Memory B cell (primary cell): Measurements from ENCODE around the gene UCP2.

Experiments used
- ATAC-seq: fragments of 150-1000 bp; cut with Tn5 transposase; 2 replicates; pipeline ENCODE4 v1.10.0; 2021; ENCODE audit warnings: low read depth, mild to moderate bottlenecking, moderate library complexity
- DNase-seq, 2 donors: peaks; one replicate each; pipeline ENCODE4 v3.0.0; 2022; ENCODE audit warnings: low spot score in 2 of 2
- H3K27ac Mint-ChIP-seq: one replicate; pipeline ENCODE4 v1.8.0; 2022; ENCODE audit warnings: mild to moderate bottlenecking, moderate library complexity, mixed read lengths
- H3K27me3 Mint-ChIP-seq: one replicate; pipeline ENCODE4 v1.8.0; 2022; ENCODE audit warnings: mixed read lengths
- H3K36me3 Mint-ChIP-seq: one replicate; pipeline ENCODE4 v1.8.0; 2022; ENCODE audit warnings: mild to moderate bottlenecking, mixed read lengths
- H3K4me1 Mint-ChIP-seq: one replicate; pipeline ENCODE4 v1.8.0; 2022; ENCODE audit warnings: mixed read lengths
- H3K4me3 Mint-ChIP-seq: one replicate; pipeline ENCODE4 v1.8.0; 2022; ENCODE audit warnings: mild to moderate bottlenecking, moderate library complexity, mixed read lengths
- H3K9me3 Mint-ChIP-seq: one replicate; pipeline ENCODE4 v1.8.0; 2022; ENCODE audit warnings: mixed read lengths

The UCP2 gene, protein sequence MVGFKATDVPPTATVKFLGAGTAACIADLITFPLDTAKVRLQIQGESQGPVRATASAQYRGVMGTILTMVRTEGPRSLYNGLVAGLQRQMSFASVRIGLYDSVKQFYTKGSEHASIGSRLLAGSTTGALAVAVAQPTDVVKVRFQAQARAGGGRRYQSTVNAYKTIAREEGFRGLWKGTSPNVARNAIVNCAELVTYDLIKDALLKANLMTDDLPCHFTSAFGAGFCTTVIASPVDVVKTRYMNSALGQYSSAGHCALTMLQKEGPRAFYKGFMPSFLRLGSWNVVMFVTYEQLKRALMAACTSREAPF

DNA sequence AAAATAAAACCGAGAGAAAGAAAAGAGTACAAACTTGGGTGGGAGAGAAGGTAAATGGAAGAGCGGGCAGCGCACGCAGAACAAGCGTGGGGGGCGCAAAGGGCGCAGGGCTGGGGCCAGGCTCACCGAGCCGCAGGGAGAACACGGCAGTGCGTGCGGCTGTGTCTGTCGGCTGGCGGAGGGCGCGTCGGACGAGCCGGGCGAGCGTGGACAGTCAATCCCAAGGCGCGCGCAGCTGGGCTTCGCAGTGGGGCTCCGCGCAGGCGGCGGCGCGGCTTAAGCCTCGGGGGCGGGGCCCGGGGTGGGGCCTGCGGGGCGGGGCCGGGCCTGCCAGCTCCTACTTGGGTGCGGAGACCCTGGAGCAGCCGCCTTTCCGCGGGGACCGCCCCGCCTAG is at the start of gene UCP2:
Gene UCP2, minus strand, starts transcription at position 249 of the 395 bp plus-strand sequence. CDS start 4,465 bp downstream, outside the sequence.
- Mint-ChIP-seq H3K27ac (peak within 1 kb of the TSS; percentile 98), H3K4me3 (peak within 1 kb of the TSS; percentile 99), H3K9me3 (no peaks in the 10 kb centered on the region), H3K27me3 (no peaks in the 10 kb centered on the region), H3K4me1 (peaks cover 34% of the 10 kb centered on the region), H3K36me3 (peaks cover 39% of the 10 kb centered on the region)
- peak in 1 of 2 donors; percentile 77 for DNase-seq
- peak; percentile 46 for ATAC-seq

DNA sequence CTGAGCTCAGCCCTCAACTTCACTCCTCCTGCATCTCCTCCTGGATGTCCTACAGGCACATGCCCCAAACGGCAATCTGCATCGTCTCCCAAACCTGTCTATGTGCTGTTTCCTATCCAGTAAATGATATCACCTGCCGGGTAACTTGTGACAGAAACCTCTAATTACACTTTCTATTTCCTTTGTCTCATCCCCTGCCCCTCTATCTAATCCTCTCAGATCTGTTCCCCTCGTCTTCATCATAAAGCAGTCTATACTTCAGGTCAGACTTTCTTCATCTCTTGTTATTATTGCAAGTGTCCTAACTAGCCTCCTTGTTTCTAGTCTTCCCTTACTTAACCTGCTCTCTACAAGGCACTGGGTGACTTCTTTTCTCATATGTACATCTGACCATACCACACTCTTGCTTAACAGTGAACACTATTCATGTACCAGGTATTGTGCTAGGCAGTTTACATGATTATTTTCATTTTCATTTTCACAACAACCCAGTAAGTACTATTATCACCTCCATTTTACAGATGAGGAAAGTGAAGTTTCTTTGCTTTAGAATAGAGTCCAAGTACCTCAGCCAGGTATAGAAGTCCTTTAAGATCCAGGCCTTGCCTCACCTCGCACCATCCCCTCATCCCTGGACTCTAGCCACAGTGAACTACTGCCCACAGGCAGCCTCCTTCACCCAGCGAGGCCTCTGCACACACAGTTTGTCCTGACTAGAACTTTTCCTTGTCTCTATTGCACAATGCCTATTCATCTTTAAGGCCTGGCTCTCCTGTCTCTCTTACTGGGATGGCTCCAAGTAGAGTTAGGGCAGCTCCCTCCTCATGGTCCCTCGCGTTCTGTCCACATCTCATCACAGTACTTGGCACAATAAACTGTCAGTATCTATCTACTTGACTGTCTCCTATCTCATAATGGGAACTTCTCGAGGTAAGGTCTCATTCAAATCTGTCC is 48.4 kb upstream of the UCP2 start:
- peak overlapping the region; percentile 14 for H3K27ac Mint-ChIP-seq
- ATAC-seq, result no peak
- no peak overlapping the region for H3K4me3 Mint-ChIP-seq
- no peaks in the 10 kb centered on the region for H3K9me3 Mint-ChIP-seq
- no peak for DNase-seq
- peaks cover 29% of the 10 kb centered on the region for H3K36me3 Mint-ChIP-seq
- H3K27me3 Mint-ChIP-seq, result no peaks in the 10 kb centered on the region
- peaks cover 14% of the 10 kb centered on the region for H3K4me1 Mint-ChIP-seq

DNA sequence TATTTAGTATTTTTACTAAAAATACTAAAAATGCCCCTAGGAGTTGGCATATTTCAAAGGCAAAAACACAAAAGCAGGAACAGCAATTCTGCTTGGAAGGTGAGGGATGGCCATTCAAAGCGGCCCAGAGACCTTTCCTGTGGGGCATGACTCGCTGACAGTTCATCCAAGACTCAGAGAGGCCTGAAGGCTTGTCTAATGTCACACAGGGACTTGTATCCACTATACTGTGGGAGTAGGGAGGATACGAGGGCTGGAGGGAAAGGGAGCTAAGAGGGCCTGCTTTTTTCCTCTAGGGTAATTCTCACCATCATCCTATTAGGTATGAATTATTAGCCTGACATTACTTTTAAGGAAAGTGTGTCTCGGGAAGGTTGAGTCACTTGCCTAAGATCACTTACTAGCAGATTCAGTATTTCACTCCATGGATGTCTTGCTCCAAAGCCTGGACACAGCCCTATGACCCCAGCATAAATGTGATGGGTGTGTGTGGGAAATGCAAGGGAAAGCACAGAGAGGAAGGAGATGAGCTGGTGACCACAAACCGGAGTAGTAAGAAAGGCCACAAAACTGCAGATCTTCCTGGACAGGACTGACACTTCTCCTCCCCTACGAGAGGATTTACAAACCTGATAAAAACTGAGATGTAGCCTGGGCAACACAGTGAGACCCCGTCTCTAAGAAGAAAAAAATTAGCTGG is 43.0 kb upstream of the UCP2 start:
- Mint-ChIP-seq H3K4me1 (peaks cover 11% of the 10 kb centered on the region), H3K27ac (no peak overlapping the region), H3K36me3 (peaks cover 17% of the 10 kb centered on the region), H3K27me3 (no peaks in the 10 kb centered on the region), H3K4me3 (no peak overlapping the region), H3K9me3 (no peaks in the 10 kb centered on the region)
- DNase-seq (no peak), ATAC-seq (no peak)

DNA sequence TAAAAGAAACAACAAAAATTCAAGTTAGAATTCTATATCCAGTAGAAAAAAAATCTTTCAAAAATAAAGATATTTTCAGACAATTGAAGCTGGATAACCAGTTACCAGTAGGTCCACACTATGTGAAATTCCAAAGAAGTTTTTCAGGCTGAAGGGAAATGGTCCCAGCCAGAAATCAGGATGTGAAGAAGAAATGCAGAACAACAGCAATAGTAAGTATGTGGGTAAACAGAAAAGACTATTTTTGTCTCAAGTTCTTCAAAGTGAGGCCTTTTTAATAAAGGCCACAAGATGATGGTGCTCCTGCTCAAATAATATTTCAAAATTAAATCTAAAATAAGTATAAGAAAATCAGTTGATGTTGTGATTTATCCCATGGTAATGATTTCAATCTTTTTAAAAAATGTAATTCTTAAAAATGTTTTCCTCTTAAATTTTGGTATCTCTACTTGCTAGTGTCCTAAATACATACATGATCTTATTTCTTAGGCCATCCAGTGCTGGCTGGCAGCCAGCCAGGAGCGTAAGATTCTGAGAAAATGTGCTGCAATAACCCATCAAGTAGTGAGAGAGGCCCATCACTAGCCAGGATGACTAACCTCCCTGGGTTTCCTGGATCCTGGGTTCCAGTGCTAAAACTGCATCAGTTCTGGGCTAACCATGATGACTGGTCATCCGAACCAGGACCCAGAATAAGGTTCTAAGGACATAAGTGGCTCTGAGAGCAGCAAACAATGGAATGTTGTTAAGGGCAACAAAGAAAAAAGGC is 41.8 kb upstream of the UCP2 start:
- H3K9me3 Mint-ChIP-seq, result no peaks in the 10 kb centered on the region
- H3K36me3 Mint-ChIP-seq, result peaks cover 15% of the 10 kb centered on the region
- H3K27ac Mint-ChIP-seq, result peak overlapping the region; percentile 3
- no peak for DNase-seq
- H3K27me3 Mint-ChIP-seq, result no peaks in the 10 kb centered on the region
- H3K4me3 Mint-ChIP-seq, result no peak overlapping the region
- no peak for ATAC-seq
- peaks cover 11% of the 10 kb centered on the region for H3K4me1 Mint-ChIP-seq

DNA sequence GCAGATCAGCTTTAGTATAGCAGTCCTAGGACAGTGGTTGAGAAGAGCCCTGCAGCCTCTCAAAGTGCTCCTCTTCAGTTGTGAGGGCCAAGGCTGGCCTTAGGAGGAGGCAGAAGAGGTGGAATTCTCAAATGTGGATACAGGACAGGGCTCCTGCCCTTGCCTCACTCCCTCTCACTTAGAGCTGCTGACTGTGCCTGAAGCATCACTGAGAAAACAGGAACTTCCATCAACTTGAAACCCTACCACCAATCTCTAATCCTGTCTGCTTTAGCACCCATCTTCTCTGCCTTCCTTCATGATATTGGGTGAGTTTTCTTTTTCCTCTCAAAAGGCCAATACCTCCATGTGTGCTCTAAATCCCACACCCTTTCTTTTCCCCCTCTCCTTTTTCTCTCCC is 40.6 kb upstream of the UCP2 start:
- peak overlapping the region; percentile 3 for H3K27ac Mint-ChIP-seq
- H3K27me3 Mint-ChIP-seq, result no peaks in the 10 kb centered on the region
- peaks cover 8% of the 10 kb centered on the region for H3K36me3 Mint-ChIP-seq
- H3K9me3 Mint-ChIP-seq, result no peaks in the 10 kb centered on the region
- peaks cover 13% of the 10 kb centered on the region for H3K4me1 Mint-ChIP-seq
- ATAC-seq (no peak), DNase-seq (no peak)
- H3K4me3 Mint-ChIP-seq, result no peak overlapping the region

DNA sequence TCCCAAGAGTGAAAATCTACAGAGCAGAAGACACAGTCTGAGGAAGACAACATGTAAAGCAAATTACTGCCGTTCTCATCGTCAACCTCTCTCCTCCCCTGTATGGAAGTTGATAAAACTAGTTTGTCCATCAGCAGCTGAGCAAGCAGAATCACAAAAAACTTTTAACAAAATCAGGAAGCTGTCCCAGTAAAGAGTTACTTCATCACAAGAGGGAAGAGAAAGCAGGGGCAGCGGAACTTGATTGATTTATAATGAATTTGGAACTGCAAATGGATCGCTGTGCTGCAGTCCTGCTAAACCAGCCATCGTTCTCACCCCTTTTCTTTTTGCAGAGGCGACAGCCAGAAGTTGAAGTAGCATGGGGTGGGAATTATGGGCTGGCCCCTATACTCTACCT is 39.9 kb upstream of the UCP2 start:
- no peaks in the 10 kb centered on the region for H3K9me3 Mint-ChIP-seq
- H3K27me3 Mint-ChIP-seq, result no peaks in the 10 kb centered on the region
- ATAC-seq (no peak), DNase-seq (no peak)
- no peak overlapping the region for H3K27ac Mint-ChIP-seq
- peaks cover 13% of the 10 kb centered on the region for H3K4me1 Mint-ChIP-seq
- peaks cover 8% of the 10 kb centered on the region for H3K36me3 Mint-ChIP-seq
- no peak overlapping the region for H3K4me3 Mint-ChIP-seq

DNA sequence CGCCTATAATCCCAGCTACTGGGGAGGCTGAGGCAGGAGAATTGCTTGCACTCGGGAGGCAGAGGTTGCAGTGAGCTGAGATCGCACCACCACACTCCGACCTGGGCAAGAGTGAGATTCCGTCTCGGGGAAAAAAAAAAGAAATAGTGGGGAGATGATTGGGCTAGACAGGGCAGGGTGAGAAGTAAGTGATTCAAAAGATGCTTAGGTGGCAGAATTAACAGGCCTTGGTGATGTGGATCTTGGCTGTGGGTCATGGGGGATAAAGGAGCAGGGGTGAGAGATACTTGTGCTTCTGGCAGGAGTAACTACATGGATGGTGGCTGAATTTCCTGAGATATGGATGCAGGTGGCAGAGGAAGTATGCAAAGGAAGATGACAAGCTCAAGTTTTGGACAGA is 39.4 kb upstream of the UCP2 start:
- Mint-ChIP-seq H3K9me3 (no peaks in the 10 kb centered on the region), H3K4me3 (no peak overlapping the region), H3K27ac (no peak overlapping the region), H3K4me1 (peaks cover 13% of the 10 kb centered on the region), H3K27me3 (no peaks in the 10 kb centered on the region), H3K36me3 (peaks cover 11% of the 10 kb centered on the region)
- ATAC-seq (no peak), DNase-seq (no peak)

DNA sequence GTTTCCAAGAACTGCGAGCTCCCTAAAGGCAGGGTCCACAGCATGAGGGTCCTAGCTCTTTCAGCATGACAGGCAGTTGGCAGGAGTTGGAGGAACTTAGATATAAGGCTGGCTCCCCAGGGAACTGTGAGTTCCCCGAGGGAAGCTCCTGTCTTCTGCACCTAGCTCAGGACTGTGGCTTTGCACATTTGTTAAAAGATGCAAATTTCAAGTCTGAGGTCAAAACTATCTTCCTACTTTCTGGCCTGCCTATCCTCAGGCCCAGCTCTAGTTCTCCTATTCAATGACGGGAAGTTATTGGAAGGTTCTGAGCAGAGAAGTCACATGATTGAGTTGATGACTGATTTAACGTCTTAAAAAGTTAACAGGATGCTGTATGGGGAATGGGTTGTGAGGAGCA is 37.9 kb upstream of the UCP2 start:
- Mint-ChIP-seq H3K9me3 (no peaks in the 10 kb centered on the region), H3K4me3 (no peak overlapping the region), H3K36me3 (peaks cover 17% of the 10 kb centered on the region), H3K27ac (no peak overlapping the region), H3K27me3 (no peaks in the 10 kb centered on the region), H3K4me1 (peaks cover 20% of the 10 kb centered on the region)
- ATAC-seq (peak; percentile 95), DNase-seq (peak in 1 of 2 donors; percentile 40)

DNA sequence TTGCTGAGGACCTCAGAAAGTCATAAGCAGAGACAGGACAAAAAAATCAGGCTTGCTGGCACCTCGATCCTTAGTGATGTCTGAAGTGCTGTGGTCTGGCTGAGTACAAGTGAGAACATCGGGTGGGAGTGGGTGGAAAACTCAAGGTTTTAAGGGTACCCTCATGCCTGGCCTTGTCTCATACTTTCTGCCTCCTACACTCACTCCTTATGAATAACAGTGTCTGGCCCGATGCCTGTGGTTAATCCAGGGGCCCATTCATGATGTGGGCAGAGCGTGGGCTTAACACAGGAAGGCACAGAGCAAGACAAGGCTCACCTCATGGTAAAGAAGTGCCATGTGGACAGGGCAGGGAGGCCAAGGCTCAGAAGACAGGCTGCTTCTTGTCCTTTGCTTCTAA is 37.2 kb upstream of the UCP2 start:
- H3K4me3 Mint-ChIP-seq, result no peak overlapping the region
- no peak for ATAC-seq
- H3K36me3 Mint-ChIP-seq, result peaks cover 17% of the 10 kb centered on the region
- no peaks in the 10 kb centered on the region for H3K27me3 Mint-ChIP-seq
- H3K27ac Mint-ChIP-seq, result no peak overlapping the region
- no peak for DNase-seq
- H3K4me1 Mint-ChIP-seq, result peaks cover 23% of the 10 kb centered on the region
- H3K9me3 Mint-ChIP-seq, result no peaks in the 10 kb centered on the region

DNA sequence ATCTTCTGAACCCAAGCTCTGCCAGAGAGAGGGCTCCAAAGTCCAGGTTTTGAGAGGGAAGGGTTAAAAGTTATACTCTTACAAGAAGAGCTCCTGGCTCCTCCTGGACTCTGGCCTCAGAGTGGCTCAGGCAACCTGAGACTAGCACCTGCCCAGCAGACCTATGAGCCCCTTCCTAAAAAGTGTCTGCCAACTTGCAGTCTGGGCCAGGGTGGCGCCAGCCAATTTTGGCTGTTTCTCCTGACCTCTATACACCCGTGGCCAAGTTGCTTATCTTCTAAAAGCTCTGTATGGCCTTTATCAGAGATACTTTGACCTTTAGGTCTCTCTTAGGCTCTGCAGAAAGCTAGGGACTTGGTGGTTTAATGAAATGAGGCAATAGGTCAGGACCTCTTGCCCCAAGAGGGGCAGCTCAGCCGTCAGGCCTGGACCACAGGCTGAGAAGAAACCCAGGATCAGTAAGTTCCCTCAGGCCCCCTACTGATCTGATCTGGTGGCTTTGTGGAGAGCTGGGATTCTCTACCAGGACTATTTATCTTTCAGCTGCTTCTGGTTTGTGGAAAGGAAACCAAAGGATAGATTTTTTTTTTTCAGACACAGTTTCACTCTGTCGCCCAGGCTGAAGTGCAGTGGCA is 36.6 kb upstream of the UCP2 start:
- Mint-ChIP-seq H3K36me3 (peaks cover 17% of the 10 kb centered on the region), H3K9me3 (no peaks in the 10 kb centered on the region), H3K4me3 (no peak overlapping the region), H3K4me1 (peaks cover 27% of the 10 kb centered on the region), H3K27me3 (no peaks in the 10 kb centered on the region), H3K27ac (peak overlapping the region; percentile 46)
- DNase-seq (no peak), ATAC-seq (no peak)

DNA sequence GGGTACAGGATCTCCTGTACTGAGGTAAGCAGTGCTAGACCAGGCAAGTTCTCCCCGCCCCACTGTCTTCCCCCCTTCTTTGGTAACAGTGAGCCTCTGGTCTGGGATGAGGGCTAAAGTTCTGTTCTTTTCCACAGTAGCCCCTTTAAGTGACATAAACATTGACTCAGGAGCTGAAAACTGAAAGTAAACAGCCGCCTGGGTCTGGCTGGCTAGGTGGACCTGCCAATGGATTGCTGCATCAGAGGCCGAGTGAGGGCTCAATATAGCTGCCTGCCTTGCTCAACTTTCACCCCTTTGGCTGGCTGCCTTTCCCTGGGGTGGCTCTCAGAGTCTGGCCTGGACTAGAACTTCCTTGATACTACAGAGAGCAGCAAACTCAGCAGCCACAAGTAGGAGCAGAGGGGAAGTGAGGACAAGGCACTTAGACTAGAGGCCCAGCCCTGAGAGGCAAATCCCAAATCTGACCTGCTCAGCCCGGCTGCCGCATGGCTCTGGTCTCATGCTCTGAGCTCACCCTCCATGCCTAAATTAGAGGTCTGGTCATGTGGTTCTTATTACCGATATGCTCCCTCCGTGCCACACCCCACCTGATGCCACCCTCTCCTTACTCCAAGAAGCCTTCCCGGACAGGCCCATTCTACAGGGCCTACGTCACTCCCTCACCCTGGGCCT is 35.8 kb upstream of the UCP2 start:
- H3K27ac Mint-ChIP-seq, result peak overlapping the region; percentile 46
- no peak overlapping the region for H3K4me3 Mint-ChIP-seq
- ATAC-seq (no peak), DNase-seq (no peak)
- H3K27me3 Mint-ChIP-seq, result no peaks in the 10 kb centered on the region
- peaks cover 15% of the 10 kb centered on the region for H3K36me3 Mint-ChIP-seq
- H3K4me1 Mint-ChIP-seq, result peaks cover 21% of the 10 kb centered on the region
- no peaks in the 10 kb centered on the region for H3K9me3 Mint-ChIP-seq

DNA sequence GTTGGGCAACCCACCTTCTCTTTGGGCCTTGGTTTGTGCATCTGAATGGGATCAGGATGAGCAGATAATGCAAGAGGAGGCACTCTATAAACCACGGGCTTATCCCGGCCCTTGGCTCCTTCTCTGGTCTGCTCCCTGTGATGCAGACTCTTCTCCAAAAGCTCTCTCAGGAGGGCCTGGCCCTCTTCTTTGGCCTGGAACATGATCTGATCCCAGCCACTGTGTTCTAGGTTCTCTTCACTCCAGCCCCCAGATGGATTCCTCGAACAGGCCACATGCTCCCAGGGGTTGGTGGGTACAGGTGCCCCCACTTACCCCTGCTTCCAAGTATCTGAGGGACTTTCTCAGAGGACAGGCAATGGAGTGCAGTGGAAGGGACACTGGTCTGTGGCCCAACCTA is 35.0 kb upstream of the UCP2 start:
- ATAC-seq, result no peak
- H3K4me3 Mint-ChIP-seq, result no peak overlapping the region
- H3K27me3 Mint-ChIP-seq, result no peaks in the 10 kb centered on the region
- H3K27ac Mint-ChIP-seq, result peak overlapping the region; percentile 51
- no peak for DNase-seq
- peaks cover 19% of the 10 kb centered on the region for H3K4me1 Mint-ChIP-seq
- H3K36me3 Mint-ChIP-seq, result peaks cover 14% of the 10 kb centered on the region
- H3K9me3 Mint-ChIP-seq, result no peaks in the 10 kb centered on the region
